Thyroid gland (tissue), 4 donors: ENCODE data around the gene ZRANB3.

ENCODE experiments used
- POLR2A ChIP-seq, 2 donors: fragments of 450-650 bp; IDR thresholded peaks; one replicate each; pipeline ENCODE4 v1.6.1; 2017; ENCODE audit warnings: antibody characterized with exemption in 2 of 2, mild to moderate bottlenecking in 2 of 2, moderate library complexity in 1 of 2
- TF ChIP-seq, protein P1 (sequence below), 6 experiments: fragments of 200-600 bp in 3 of 6; fragments of 450-650 bp in 3 of 6; sonication (generic) in 3 of 6; IDR thresholded peaks; one replicate each; pipeline ENCODE4 v1.5.1; 2016 to 2019; ENCODE audit warnings: antibody characterized with exemption in 6 of 6, mild to moderate bottlenecking in 2 of 6, inconsistent platforms in 1 of 6, moderate library complexity in 1 of 6

DNA sequence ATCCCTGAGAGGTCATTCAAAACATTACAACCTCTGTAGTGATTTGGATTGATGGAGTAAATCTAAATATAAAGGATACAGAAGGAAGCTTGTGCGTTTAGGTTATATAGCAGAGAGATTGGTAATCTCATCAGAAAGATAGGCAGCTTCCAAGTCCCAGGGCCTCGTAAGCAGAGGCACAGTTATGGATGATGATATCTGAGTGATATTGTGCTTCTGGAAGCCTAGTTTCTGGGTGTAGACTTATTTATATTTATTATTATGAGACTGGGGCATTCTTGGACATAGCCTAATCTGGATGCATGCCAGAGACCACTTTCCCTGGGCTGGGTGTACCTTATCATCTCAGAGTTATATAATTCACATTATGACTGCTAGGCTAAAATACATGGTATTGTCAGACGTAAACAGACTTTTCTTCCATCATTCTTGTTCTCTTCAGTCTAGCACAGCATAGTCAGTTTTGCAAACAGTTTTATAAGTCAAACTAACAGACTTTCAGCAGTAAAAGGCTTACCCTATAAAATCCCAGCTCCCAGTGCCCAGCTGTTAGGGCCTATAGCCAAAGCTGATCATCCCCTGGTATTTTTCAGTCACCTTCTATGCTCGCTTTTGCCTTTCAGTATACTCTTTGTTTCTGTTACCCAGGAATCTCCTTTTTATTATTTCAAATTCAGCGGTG is 431.1 kb downstream of the ZRANB3 start:
- TF ChIP-seq, protein P1, sequence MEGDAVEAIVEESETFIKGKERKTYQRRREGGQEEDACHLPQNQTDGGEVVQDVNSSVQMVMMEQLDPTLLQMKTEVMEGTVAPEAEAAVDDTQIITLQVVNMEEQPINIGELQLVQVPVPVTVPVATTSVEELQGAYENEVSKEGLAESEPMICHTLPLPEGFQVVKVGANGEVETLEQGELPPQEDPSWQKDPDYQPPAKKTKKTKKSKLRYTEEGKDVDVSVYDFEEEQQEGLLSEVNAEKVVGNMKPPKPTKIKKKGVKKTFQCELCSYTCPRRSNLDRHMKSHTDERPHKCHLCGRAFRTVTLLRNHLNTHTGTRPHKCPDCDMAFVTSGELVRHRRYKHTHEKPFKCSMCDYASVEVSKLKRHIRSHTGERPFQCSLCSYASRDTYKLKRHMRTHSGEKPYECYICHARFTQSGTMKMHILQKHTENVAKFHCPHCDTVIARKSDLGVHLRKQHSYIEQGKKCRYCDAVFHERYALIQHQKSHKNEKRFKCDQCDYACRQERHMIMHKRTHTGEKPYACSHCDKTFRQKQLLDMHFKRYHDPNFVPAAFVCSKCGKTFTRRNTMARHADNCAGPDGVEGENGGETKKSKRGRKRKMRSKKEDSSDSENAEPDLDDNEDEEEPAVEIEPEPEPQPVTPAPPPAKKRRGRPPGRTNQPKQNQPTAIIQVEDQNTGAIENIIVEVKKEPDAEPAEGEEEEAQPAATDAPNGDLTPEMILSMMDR (IDR thresholded peaks at IDR 0.05): no peak
- no peak for TF ChIP-seq POLR2A (IDR thresholded peaks at IDR 0.05)
